OCI-M1 (cell line): Measurements from ENCODE around the gene DMBT1.

ENCODE experiments used
- DNase-seq: peaks from one replicate; lab custom pipeline; 2025; lab: John Stamatoyannopoulos, UW

The DMBT1 gene

GRCh38 chr10:122560279-122560804 lies at the start of gene DMBT1:
TSS of gene DMBT1 (plus strand) at chr10:122560754. CDS start at chr10:122560771, 17 bp downstream.
- no peak for DNase-seq

GRCh38 chr10:122513053-122513452 lies 47.5 kb upstream of the DMBT1 start:
- no peak for DNase-seq

GRCh38 chr10:122514045-122514840 lies 46.3 kb upstream of the DMBT1 start:
- DNase-seq, result no peak

- DNase-seq, result no peak
These were observed 45.5 kb upstream of the DMBT1 start for GRCh38 chr10:122515022-122515424.

- no peak for DNase-seq
These were observed 44.8 kb upstream of the DMBT1 start for GRCh38 chr10:122515588-122516231.

- DNase-seq, result no peak
These were observed 43.8 kb upstream of the DMBT1 start for GRCh38 chr10:122516734-122517133.

- DNase-seq, result no peak
These were observed 41.4 kb upstream of the DMBT1 start for GRCh38 chr10:122519144-122519543.

GRCh38 chr10:122519873-122520272 lies 40.7 kb upstream of the DMBT1 start:
- no peak for DNase-seq

GRCh38 chr10:122521011-122521410 lies 39.5 kb upstream of the DMBT1 start:
- no peak for DNase-seq

GRCh38 chr10:122524811-122525210 lies 35.7 kb upstream of the DMBT1 start:
- no peak for DNase-seq

- DNase-seq, result no peak
These were observed 34.8 kb upstream of the DMBT1 start for GRCh38 chr10:122525788-122526187.

GRCh38 chr10:122526892-122527291 lies 33.7 kb upstream of the DMBT1 start:
- DNase-seq, result no peak

GRCh38 chr10:122530177-122530576 lies 30.4 kb upstream of the DMBT1 start:
- DNase-seq, result no peak

- no peak for DNase-seq
These were observed 29.3 kb upstream of the DMBT1 start for GRCh38 chr10:122531261-122531660.

GRCh38 chr10:122531939-122532338 lies 28.6 kb upstream of the DMBT1 start:
- DNase-seq, result no peak

GRCh38 chr10:122532601-122533296 lies 27.8 kb upstream of the DMBT1 start:
- DNase-seq, result no peak

- no peak for DNase-seq
These were observed 23.0 kb upstream of the DMBT1 start for GRCh38 chr10:122537545-122537944.

- DNase-seq, result peak; percentile 40
These were observed 19.0 kb upstream of the DMBT1 start for GRCh38 chr10:122541541-122542002.

- DNase-seq, result no peak
These were observed 16.7 kb upstream of the DMBT1 start for GRCh38 chr10:122543676-122544445.

- no peak for DNase-seq
These were observed 16.1 kb upstream of the DMBT1 start for GRCh38 chr10:122544493-122544892.

GRCh38 chr10:122546242-122546641 lies 14.3 kb upstream of the DMBT1 start:
- DNase-seq, result no peak
